Ecto neural progenitor cell (in vitro differentiated cells): ENCODE results near the gene LYPD6.

Source experiments
- DNase-seq: peaks from one replicate; pipeline ENCODE4 v3.0.0-alpha.2; 2018; ENCODE audit warnings: low spot score

LYPD6 gene

DNA sequence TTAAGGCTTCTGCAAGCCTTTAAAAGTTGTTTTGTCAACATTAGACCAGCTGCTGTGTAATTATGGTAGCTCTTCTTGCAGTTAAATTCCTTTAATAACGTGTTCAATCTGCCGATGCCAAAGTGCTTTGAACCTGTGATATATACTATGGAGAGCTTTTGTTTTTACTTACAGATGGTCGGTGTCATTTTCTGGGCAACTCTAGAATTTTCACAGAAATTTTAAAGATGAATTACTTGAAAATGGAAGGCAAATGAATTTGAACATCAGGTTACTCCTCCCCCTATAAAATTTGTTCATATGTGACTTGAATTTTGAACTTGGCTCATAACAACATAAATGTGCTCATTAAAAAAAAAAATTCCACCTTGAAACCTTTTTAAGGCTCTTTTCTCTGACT, 23.0 kb downstream of the LYPD6 start:
- no peak for DNase-seq

DNA sequence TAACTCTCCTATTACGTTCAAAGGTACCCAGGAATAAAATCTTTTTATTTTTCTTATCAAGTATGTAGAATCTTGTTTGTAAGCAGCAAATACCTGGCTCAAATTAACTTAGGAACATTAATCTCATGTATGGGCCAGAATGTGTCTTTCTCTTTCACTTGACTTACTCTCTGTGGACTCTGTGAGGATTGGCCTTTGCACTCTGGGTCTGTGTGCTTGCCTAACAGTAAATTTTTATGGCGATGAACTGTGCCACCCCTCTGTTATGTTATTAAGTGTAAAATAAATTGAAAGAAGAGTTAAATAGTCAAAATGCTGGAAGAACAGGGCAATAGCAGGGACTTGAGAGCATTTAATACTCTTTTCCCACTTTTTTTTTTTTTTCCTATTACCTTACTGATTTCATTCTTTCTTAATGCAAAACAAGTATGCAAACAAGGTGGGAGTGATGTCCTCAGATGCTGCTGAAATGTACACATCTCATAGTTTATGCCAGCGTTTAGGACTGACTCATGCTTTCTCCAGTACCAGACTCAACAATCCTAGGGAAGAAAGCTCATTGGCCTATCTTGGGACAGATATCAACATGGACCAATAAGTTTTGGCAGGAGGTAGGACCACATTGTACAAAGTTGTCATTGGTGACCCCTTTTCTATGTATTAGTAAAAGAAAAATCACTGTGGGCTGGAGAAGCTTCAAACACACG, 25.5 kb downstream of the LYPD6 start:
- DNase-seq: no peak

DNA sequence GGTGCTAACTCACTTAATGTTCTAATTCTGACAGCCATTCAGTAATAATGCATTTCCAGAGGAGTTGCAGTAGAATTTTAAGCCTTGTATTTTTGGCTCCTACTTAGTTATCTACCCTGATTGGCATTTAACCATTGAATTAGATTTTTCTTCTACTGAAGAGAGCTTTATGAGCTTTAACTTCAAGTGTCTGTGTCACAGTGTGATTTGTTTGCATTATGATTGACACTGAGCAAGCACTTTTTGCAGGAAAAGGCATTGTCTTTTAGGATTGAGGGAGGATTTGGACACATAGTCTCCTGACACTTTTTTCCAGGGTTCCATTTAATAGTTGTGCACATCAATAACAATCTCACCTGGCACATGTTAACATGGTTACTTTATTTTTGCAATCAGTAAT, 26.7 kb downstream of the LYPD6 start:
- DNase-seq: no peak

DNA sequence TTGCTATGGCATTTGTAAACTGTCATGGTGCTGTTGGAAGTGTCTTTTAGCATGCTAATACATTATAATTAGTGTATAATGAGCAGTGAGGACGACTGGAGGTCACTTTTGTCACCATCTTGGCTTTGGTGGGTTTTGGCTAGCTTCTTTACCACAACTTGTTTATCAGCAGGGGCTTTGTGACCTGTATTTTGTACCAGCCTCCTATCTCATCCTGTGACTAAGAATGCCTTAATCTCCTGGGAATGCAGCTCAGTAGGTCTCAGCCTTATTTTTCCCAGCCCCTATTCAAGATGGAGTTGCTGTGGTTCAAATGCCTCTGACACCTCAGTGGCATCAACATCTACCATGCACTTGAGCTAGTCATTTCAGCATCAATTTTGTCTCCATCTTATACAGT, 29.7 kb downstream of the LYPD6 start:
- no peak for DNase-seq

DNA sequence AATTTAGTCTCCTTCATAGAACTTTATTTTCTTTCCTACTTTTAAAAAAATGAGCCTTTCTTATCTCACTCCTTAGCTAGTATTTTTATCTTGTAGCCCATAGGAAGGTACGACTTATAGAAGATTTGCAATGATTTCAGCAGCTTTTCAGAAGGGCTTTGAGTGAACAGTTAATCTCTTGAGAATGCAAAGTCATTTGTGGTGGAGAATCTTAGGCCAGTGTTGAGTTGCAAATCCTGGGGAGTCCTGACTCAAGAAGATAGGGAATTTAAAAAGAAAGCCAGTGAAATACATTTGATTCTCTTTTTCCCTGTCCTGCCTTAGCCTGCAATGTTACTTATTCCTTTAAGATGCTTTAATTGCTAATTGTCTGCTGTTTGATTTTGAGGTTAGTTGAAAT, 33.6 kb downstream of the LYPD6 start:
- DNase-seq: no peak

DNA sequence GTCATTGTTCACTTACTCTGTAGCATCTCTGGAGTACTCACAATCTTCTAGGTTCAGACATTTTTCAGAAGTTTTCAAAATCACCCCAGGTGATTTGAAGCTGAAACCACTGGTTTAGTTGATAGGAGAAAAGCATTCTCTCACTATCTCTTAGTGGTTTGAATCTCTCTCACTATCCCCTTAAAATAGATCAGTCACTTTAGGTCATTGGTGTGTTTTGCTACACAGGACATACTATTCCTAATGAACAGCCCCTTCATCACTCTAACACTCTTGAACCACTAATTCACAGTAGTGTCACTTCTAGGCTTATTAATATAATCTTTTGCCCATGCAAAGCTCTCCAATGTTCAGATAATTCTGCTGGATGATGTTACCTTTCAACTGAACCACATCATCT, 34.5 kb downstream of the LYPD6 start:
- no peak for DNase-seq

DNA sequence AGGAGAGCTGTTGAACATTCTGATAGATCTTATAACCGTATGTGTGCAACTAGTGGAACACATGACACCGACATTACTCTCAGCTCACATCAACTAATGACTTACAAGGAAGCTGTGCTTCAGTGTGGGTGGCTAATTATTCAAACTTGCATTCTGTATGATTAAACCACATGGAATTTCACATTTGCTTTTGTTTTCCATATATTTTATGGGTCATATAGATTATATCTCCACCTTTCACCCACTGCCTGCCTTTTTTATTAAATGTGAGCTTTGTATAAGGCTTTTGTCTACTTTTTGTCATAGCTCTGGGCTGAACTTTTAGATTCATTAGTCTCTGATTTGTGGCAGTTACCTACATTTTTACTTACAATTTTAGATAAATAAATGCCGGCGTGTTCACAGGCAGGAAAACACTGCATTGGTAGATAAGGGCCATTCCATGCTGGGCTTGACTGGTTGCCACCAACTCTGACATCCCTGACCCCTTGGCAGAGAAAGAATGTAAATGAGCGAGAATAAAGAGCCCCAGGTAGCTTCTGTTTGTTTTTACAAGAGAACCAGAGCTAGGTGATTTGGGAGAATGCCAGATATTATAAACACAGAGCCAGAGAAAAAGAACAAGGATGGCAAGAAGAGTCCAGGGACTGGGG, 35.7 kb downstream of the LYPD6 start:
- no peak for DNase-seq

DNA sequence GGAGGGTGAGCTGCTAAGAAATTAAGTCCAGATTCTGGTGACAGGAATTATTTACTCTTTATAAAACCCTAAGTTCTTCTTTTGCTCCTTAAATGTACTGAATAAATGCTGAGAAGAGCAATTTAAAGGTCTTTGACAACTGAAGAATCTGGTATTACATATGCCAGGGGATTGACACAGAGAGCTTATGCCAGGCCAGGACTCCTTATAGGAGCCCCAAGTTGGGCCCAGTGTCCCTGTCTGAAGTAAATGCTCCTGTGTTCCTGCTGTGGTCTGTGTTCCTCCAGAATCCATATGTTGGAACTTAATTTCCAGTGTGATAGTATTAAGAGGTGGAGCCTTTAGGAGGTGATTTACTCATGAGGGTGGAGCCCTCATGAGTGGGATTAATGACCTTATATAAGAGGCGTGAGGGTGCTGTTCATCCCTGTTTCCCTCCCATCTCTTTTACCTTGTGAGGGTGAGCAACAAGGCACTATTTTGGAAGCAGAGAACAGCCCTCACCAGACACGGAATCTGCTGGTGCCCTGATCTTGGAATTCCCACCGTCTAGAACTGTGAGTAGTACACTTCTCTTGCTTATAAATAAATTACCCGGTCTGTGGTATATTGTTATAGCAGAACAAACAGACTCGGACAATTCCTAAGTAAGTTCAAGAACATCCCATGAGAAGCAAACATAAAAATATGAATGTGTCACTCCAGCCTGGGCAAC, 39.8 kb downstream of the LYPD6 start:
- DNase-seq: no peak

DNA sequence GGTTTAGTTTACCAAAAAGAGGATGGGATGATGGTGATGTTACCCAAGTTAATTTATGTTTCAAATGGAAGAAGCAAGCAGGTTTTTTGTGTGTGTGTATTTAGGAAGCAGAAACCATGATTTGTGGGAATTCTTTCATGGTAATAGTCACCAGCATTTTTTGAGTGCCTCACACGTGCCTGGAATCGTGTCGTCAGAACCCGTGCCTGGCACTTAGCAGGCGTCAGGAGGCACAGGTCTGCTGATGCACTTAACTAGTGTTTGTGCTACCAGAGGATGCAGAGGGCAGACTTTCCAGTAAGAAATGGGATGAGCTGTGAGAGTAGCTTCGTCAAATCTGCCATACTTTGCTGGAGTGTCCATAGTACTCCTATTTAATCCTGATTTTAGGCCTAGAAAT, 41.1 kb downstream of the LYPD6 start:
- DNase-seq: no peak

DNA sequence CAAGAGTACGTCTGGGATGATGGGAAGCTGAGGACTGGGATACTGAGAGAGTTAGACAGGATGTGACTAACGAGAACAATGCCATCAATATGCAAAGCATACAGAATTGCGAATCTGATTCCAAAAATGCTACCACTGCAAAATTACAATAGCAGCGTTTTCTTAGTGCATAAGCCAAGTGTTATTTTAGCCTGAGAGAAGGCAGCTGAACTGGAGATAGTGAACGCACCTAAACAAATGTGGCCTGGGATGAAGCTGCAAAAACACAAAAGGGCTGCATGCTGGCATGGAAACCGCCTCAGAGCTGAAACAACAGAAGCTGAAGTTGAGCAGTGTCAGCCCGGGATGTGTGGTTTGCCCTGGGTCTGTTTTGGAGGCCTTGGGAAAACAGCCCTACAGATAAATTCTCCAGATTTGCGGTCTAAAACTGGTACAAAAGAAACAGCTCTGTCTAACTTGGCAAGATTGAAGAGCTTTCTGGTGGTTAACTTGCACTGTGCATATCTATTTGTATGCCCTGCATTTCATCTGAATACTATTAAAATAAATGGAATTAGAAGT, 45.5 kb downstream of the LYPD6 start:
- DNase-seq: no peak

DNA sequence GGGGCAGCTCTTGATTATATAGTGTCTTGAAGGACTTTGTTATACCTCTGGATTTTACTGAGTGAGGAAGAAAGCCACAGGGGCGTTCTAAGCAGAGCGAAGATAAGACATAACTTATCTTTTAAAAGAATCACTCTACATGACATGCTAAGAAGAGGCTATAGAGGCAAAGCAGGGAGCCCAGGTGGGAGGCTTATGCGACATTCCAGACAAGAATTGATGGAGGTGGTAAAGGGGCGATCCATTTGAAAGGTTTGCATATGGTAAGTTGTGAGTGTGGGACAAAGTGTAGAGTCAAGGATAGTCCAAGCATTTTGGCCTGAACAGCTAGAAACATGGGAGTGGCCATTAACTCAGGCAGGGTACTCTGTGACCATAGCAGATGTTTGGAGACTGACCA, 49.8 kb downstream of the LYPD6 start:
- no peak for DNase-seq

DNA sequence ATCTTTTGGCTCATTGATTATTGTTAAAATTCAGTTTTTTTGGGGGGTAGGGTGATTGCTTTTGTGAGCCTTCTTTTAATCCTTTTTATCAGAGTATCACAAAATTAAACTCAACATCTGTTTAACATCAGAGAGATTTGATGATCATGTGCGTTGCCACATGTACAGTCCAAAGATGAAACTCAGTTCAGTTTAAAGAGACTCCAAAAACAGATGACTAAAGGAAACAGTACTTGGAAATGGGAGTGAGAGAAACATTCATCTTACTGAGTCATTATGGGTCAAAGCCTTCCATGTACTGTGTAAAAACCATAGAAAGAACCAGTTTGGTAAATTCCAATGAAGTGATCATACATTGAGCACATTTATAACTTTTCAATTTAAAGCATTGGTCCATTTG, 53.0 kb downstream of the LYPD6 start:
- DNase-seq: no peak

DNA sequence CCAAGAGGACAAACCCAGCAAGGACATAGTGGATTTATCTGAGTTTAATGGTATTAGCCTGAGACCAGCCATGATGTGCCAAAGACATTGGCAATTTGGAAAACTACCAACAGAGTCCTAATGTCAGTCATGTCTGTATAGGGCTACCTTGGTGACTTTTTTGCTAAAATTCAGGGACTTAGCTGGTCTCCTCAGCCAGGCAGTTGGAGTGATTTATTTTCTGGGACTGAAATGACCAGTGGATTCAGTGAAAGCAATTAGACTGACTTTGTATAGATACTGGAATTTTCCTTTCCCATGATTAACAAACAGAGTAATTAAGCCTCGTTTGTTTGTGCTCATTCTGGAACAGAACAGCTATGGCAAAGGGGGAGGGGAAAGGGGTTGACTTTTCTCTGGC, 55.0 kb downstream of the LYPD6 start:
- DNase-seq: no peak

DNA sequence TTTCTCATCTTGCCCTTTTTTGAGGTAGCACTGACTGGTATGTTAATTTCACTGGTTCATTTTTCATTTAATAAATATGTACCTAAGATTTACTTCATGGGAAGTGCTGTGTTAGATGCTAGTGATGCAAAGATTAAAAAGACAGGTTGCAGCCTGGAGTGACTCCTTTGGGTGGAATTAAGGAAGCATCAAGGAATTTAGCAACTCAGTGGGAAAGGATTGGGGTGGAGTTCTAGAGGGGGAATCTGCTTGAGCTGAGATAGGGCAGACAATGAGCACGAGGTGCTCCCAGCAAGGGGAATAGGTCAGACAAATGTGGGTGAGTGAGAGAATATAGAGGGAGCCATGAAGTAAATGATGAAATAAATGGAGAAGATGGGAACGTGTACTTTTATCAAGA, 57.0 kb downstream of the LYPD6 start:
- no peak for DNase-seq

DNA sequence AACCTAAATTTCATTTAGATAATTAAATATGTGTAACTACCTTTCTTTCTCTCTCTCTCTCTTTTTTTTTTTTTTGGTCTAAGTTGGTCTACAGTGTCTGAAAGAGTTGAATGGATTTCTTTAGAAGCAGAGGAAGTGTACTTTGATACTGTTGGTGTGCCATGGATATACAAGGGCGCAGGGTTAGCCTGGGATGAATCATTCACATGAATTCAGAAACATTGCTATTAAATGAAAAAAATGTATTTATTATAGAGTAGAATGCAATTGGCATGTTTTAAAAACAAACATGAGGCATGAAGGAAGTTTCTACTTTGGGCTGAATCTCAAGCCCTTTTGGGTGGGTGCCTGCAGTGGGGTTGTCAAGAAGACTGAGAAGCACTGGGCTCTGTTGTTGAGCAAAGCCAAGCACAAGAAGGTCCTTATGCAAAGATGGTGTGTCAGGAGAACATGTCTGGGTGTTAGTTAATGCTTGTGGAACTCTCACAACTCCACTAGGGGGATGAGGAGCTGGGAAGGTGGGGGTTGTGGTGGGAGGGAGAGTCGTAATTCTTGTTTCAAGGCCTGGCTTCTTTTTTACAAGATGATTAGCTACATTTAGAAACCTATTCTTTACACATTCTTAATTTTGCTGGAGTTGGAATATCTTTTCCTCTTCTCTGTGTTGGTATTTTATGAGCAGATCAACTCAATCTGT, 57.9 kb downstream of the LYPD6 start:
- no peak for DNase-seq

DNA sequence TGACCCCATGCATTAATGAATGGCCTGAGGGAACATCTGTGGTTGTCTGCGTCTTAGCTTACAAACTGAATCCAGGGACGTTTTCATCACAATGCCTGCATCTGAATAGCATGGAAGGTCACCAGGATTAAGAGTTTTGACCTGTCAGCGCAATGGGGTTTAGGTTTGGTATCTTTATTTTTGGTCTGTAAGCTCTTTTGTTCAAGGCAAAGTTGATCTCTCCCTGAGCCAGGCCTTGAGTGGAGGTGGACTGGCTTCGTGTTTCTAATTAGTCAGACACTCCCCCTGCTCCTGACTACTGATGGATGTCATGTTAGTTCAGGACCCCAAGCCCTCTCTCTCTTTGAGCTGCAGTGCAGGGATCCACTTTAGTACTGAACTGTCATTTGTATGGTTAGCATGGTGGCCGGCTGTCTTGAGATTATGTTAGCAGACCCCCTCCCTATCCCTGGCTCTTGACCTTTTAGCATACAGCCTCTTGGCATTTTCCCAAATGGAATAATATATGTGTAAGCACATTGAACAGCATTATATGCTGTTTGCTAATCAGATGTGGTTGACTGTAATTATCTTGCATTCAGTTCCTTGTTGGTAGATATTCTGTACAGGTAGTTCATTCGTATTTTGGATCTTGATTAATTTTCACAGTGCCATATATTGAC, 59.2 kb downstream of the LYPD6 start:
- peak; percentile 54 for DNase-seq

DNA sequence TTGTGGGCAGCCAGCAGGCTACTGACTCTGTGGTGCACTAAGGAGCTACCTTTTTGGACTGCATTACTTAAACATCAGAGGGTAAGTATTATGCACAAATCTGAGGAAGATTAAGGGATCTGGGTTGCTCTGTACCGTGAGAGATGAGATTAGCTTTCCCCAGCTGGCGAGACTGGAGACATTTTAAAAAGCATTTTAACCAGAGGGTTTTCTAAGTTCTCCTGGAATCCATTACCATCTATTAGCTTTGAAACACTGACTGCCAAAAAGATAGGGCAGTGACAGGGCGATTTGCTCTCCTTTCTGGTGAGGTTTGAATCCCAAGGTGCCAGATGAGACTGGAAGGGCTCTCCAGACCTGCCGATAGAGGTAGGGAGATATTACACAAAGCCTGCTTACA, 63.2 kb downstream of the LYPD6 start:
- no peak for DNase-seq

DNA sequence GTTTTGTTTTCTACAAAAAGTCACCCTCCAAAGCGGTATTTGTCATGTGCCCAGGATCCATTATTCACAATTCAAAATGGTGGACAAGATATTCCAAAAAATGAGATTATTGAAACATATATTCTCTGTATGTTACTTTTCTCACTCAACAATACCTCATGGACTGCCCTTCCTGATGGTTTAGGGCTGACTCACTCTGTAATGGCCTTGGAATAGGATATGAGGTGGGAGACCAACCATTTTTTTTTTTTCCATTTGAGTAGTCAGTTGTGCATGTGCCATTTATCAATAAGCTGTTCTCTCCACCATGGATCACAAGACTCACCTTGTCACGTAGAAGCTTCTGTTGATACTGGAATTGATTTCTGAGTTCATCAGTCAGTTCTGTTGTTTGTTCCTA, 64.5 kb downstream of the LYPD6 start:
- no peak for DNase-seq

DNA sequence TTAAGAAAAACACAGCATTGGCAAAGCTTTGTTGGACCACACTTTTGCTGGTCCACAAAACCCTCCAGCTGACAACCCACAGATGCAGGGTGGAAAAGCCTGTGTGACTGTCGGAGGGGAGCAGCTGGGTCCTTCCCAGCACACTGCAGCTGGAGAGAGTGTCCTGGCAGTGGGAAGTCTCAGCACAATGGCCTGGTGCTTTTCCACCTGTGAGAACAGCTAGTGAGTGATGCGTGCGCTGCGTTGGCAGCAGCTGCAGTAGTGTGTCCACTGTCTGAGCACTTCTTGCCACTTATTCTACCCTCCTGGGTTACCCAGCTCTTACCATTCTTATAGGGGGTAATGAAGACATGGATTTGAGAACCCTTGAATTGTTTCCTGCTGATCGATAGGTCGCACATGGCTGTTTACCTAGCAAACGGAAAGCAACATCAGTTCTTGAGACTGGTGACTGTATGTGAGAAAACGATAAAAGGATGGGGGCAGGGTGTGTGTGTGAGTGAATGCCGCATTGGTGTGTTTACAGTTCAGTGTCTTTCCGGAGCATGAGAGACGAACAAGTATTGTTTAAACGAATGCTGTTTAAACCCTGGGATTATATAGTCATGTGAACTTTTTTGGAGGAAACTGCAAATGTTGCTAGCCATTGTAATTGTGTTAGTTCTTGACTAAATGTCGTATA, 69.7 kb downstream of the LYPD6 start:
- DNase-seq: no peak

DNA sequence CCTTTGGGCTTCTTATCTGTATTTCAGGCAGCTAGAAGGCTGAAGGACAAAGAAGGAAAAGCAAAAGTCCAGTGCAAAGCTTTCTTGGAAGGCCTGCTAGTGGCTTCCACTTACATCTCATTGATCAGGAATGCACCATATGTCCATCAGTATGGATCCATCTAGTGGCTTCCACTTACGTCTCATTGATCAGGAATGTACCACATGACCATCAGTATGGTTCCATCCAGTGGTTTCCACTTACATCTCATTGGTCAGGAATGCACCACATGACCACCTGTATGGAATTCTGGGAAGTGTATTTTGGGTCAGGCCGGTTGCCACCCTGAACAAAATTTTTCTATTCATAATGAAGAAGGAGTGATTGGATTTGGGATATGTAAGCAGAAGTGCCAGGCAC, 70.6 kb downstream of the LYPD6 start:
- no peak for DNase-seq

DNA sequence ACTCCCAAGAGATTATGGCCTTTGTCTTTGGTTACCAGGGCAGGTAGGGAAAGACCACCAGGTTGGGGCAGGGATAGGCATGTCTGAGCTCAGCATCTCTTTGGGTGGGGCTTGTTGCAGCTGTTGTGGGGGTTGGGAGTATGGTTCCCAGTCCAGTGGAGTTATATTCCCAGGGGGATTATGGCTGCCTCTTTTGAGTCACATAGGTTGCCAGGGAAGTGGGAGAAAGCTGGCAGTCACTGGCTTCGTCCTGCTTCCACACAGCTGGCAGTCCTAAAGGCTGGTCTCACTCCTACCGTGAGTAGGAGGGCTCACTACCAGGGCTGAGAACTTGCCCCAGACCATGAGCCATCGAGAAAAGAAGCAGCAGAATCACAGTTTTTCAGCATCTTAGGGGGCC, 79.1 kb downstream of the LYPD6 start:
- no peak for DNase-seq
